Activated T-helper 1 cell treated with anti-CD3 and anti-CD28 coated beads, Interleukin-12 subunit alpha, Interleukin-12 subunit beta, Interleukin-2, Interleukin-4 antibody, amounts not matched to agents 30 ng/mL and 10 ng/mL and 1 ng/mL, durations not matched to agents 14 hours and 24 hours and 36 hours (primary cell): ENCODE results near the gene EYS. TPM values are rescaled to one million over a fixed set of nuclear protein-coding genes. Genes with fewer than 3 reads are reported as not detected.

Experiments
- DNase-seq: peaks from one replicate; pipeline ENCODE4 v3.0.0; 2021; ENCODE audit warnings: low spot score
- H3K27ac Mint-ChIP-seq: one replicate; pipeline ENCODE4 v1.8.0; 2021; ENCODE audit warnings: mild to moderate bottlenecking, mixed read lengths
- H3K27me3 Mint-ChIP-seq: one replicate; pipeline ENCODE4 v1.8.0; 2022; ENCODE audit warnings: mild to moderate bottlenecking, moderate library complexity, mixed read lengths; ENCODE audit not compliant: insufficient read depth
- H3K36me3 Mint-ChIP-seq: one replicate; pipeline ENCODE4 v1.8.0; 2021; ENCODE audit warnings: low read depth, mixed read lengths
- H3K4me1 Mint-ChIP-seq: one replicate; pipeline ENCODE4 v1.8.0; 2021; ENCODE audit warnings: low read depth, mixed read lengths
- H3K4me3 Mint-ChIP-seq: one replicate; pipeline ENCODE4 v1.8.0; 2021; ENCODE audit warnings: mild to moderate bottlenecking, moderate library complexity, mixed read lengths
- H3K9me3 Mint-ChIP-seq: one replicate; pipeline ENCODE4 v1.8.0; 2021; ENCODE audit warnings: mixed read lengths
- intact Hi-C: fragments of 100-400 bp; cut with micrococcal nuclease; formaldehyde crosslinking; loops from one replicate; pipeline ENCODE4 v1.15.1; 2024
- total RNA-seq: library from RNA; stranded (reverse); gene quantifications from 2 replicates; pipeline ENCODE4 v1.2.3, GENCODE V29; 2022

Gene EYS
- total RNA-seq, 1 donor from 2014 or later, result not detected

DNA sequence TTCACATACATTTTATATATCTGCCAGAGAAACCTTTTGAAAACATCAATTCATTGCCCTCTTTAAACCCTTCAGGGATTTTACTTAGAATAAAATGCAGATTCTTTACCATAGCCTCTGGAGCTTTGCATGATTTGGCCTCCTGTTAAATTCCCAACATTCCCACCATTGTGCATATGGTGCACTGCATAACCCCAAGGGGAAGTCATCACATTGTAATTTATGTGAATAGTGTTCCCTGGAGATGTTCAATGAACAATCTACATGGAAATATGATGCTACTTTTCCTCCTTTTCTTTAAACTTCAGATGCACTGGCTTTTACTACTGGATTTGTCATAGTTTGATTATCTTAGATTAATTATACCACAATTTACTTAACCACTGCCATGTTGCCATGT is 1976.7 kb downstream of the EYS start:
- Mint-ChIP-seq H3K27me3 (no peaks in the 10 kb centered on the region), H3K36me3 (peaks cover 2% of the 10 kb centered on the region), H3K9me3 (peaks cover 6% of the 10 kb centered on the region), H3K4me3 (no peak overlapping the region), H3K4me1 (no peaks in the 10 kb centered on the region), H3K27ac (no peak overlapping the region)
- DNase-seq, result no peak
- intact Hi-C loops, result no loop called here

DNA sequence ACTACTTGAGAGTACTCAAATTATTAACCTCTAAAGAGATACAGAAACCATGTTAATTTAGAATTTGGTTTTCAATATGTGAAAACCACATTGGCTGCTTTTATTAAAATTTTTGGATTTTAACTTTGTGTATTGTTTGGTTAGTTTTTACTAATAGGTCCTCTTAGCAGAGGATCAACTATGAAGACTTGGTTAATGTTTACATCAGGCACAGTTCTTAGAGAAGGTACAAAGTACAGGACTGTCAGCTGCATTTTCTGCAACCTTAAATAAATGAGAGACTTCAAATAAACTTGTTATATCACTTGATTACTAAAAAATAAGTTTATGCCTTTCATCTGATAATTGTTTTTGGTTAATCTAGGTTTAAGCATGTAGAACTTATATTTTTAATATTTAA is 1982.3 kb downstream of the EYS start:
- Mint-ChIP-seq H3K36me3 (no peaks in the 10 kb centered on the region), H3K27me3 (no peaks in the 10 kb centered on the region), H3K9me3 (no peaks in the 10 kb centered on the region), H3K27ac (no peak overlapping the region), H3K4me3 (no peak overlapping the region), H3K4me1 (no peaks in the 10 kb centered on the region)
- intact Hi-C loops, result no loop called here
- DNase-seq, result no peak

DNA sequence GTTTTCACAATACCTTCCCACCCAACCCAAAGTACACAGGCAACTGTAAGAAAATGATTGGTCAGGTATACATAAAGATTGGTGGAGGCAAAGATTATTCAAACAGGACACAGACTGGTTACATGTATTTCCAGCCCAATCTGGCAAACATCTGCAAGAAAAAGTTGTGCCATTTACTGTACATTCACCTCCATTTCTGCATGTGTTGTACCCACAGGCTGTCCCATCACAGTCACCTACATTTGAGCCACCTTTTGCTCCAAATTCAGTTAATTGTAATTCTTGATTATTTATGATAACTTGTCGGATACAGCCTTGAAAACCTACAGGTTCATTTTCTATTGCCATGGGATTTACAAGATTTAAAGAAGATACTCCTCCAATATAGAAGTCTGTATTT is 1985.8 kb downstream of the EYS start:
- Mint-ChIP-seq H3K4me3 (no peak overlapping the region), H3K27ac (no peak overlapping the region)
- intact Hi-C loops, result no loop called here

DNA sequence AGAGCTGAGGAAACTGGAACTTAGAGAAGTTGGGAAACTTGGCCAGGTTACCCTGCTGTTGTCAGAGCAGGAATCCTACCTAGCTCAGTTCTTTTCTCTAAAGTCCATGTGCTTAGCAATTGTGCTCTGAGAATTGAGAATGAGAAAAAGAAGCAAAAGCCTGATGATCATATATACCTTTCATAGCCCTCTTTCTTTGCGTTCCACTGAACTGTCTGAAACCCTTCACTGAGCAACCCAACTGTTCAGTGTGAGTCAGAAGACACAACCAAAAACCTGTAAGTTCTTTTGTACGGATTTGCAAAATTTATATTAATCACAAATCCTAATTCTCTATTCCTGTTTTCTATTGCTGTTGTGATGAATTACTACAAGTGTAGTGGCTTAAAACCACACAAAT is 1990.9 kb downstream of the EYS start:
- Mint-ChIP-seq H3K36me3 (peaks cover 24% of the 10 kb centered on the region), H3K27ac (no peak overlapping the region), H3K9me3 (no peaks in the 10 kb centered on the region), H3K27me3 (no peaks in the 10 kb centered on the region), H3K4me1 (peaks cover 5% of the 10 kb centered on the region), H3K4me3 (no peak overlapping the region)
- intact Hi-C loops, result no loop called here
- DNase-seq, result no peak

More for the DNA sequence above, 1985.8 kb downstream of the EYS start:
- Mint-ChIP-seq H3K27me3 (no peaks in the 10 kb centered on the region), H3K4me1 (no peaks in the 10 kb centered on the region), H3K36me3 (peaks cover 3% of the 10 kb centered on the region), H3K9me3 (no peaks in the 10 kb centered on the region)
- no peak for DNase-seq

DNA sequence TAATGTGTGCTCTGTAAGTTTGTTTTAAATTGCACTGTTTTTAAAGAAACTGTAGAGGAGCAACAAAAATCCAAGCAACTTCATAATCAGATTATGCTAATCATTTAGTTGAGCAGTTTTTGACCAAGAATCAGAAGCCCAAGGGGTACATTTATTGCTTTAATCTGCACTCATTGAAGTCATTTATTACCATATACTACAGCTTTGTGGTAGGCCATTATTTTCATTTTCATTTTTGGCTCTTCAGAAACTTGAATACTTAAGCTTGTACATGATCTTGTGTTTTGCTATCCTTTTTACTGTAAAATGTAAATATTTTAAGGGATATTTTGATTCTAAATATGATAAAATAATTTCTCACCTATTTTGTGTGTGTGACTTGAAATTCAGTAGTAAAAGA is 1992.9 kb downstream of the EYS start:
- Mint-ChIP-seq H3K9me3 (no peaks in the 10 kb centered on the region), H3K27me3 (no peaks in the 10 kb centered on the region), H3K27ac (no peak overlapping the region), H3K36me3 (peaks cover 37% of the 10 kb centered on the region), H3K4me1 (peaks cover 5% of the 10 kb centered on the region), H3K4me3 (no peak overlapping the region)
- intact Hi-C loops, result loop anchor here (5.0 kb wide), 1 partner anchor 137 kb away; no protein-coding TSS in a partner anchor
- DNase-seq, result no peak

DNA sequence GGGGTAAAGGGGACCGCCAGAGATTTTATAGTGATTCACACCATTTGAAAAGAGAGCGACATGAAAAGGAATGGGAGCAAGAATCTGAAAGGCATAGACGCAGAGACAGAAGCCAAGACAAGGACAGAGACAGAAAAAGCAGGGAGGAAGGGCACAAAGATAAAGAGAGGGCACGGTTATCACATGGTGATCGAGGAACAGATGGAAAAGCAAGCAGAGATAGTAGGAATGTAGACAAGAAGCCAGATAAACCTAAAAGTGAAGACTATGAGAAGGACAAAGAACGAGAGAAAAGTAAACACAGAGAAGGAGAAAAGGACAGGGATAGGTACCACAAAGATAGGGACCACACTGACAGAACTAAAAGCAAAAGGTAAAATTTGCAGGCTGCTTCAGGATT is 1993.7 kb downstream of the EYS start:
- DNase-seq, result no peak
- Mint-ChIP-seq H3K4me1 (peaks cover 5% of the 10 kb centered on the region), H3K4me3 (no peak overlapping the region), H3K27ac (no peak overlapping the region), H3K36me3 (peaks cover 40% of the 10 kb centered on the region), H3K9me3 (no peaks in the 10 kb centered on the region), H3K27me3 (no peaks in the 10 kb centered on the region)
- intact Hi-C loops, result loop anchor here (5.0 kb wide), 1 partner anchor 136 kb away; no protein-coding TSS in a partner anchor

DNA sequence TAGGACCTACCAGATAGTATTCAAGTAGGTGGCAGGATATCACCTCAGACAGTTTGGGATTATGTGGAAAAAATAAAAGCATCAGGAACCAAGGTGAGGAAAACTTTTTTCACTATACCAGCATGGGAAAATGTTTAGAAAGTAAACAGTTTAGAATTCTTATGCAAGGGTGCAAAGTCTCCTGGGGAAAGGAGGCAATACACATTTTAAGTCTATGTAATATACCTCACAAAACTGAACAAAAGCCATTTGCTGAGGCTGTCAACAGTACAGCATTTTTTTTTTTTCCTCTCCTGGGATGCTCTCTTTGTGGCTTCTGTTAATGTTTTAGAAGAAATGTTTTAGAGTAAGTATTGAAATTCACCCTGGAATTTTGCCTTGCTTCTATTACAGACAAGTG is 1997.9 kb downstream of the EYS start:
- intact Hi-C loops, result no loop called here
- Mint-ChIP-seq H3K4me1 (peaks cover 27% of the 10 kb centered on the region), H3K4me3 (no peak overlapping the region), H3K27me3 (no peaks in the 10 kb centered on the region), H3K27ac (no peak overlapping the region), H3K36me3 (peaks cover 55% of the 10 kb centered on the region), H3K9me3 (no peaks in the 10 kb centered on the region)
- DNase-seq, result no peak

DNA sequence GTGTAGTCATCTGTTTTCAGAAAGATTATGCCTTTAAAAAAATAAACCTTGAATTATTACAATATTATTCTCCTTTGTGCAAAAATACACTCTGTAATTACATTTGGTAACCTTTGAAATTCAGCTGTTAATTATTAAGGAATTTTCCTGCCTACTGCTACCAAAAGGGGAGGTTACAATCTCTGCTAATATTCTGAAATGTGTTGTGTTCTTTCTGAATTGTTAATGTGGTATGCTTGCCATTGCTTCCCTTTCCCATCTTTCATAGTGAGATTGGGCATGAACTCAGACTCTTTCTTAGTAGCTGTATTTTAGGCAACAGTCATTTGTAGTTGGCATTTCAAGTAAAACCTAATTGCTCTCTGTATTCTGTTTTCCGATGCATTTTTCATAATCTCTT is 1998.4 kb downstream of the EYS start:
- Mint-ChIP-seq H3K27ac (no peak overlapping the region), H3K4me3 (no peak overlapping the region), H3K4me1 (peaks cover 27% of the 10 kb centered on the region), H3K9me3 (no peaks in the 10 kb centered on the region), H3K36me3 (peaks cover 55% of the 10 kb centered on the region), H3K27me3 (no peaks in the 10 kb centered on the region)
- no peak for DNase-seq
- intact Hi-C loops, result no loop called here

DNA sequence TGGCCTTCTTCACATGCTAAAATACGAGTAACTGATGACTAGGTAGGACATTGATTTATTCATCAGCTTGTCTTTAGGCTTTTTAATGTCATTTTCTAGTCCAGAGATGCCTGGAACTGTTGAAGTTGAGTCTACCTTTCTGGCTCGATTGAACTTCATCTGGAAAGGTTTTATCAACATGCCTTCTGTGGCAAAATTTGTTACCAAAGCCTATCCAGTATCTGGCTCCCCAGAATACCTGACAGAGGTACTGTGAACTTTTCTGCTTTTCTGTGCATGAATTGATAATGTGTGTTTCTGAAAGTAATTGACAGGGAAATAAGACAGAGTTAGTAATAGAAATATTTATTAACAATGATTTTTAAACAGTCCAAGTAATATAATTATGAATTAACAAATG is 2000.4 kb downstream of the EYS start:
- Mint-ChIP-seq H3K27me3 (no peaks in the 10 kb centered on the region), H3K4me1 (peaks cover 23% of the 10 kb centered on the region), H3K36me3 (peaks cover 43% of the 10 kb centered on the region), H3K4me3 (no peak overlapping the region), H3K27ac (no peak overlapping the region), H3K9me3 (no peaks in the 10 kb centered on the region)
- intact Hi-C loops, result no loop called here
- DNase-seq, result no peak

DNA sequence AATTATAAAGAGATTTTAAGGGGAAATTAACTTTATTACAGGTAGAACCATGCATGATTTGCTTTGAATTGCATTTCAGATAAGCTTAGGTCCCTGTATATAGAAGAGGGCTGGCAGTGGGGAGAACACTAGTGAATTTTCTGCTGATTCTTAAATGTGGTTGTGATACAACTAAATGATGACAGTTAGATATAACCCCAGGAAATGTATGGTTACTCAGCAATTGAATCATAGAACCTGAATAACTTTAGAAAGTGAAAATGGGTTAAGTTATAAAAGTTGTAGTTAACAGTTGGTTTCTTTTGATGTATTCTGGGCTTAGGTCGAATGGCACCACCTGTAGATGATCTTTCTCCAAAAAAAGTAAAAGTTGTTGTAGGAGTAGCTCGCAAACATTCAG is 2001.3 kb downstream of the EYS start:
- H3K4me3 Mint-ChIP-seq, result no peak overlapping the region
- H3K27me3 Mint-ChIP-seq, result no peaks in the 10 kb centered on the region
- intact Hi-C loops, result no loop called here
- no peaks in the 10 kb centered on the region for H3K9me3 Mint-ChIP-seq
- no peak overlapping the region for H3K27ac Mint-ChIP-seq
- H3K4me1 Mint-ChIP-seq, result peaks cover 23% of the 10 kb centered on the region
- no peak for DNase-seq
- H3K36me3 Mint-ChIP-seq, result peaks cover 39% of the 10 kb centered on the region

DNA sequence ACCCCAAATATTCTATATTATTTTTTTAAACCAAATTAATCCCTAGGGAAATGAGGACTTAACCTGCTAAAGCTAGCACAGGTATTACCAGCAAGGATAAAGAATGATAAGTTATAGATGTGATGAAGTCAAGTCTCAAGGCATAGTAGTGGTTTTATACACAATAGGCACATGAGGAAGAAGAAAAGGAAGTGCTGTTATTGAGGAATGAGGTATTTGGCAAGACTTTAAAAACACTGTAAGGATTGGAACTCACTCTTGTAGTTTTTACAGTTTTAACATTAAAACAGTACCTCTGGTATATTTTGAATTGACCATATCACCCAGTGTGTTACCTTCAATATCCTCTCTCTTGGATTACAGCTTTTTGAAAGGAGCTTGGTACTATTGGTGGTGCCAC is 2016.8 kb downstream of the EYS start:
- Mint-ChIP-seq H3K4me3 (no peak overlapping the region), H3K36me3 (peaks cover 8% of the 10 kb centered on the region), H3K9me3 (no peaks in the 10 kb centered on the region), H3K27me3 (no peaks in the 10 kb centered on the region), H3K4me1 (peaks cover 17% of the 10 kb centered on the region), H3K27ac (no peak overlapping the region)
- DNase-seq, result no peak
- intact Hi-C loops, result no loop called here

DNA sequence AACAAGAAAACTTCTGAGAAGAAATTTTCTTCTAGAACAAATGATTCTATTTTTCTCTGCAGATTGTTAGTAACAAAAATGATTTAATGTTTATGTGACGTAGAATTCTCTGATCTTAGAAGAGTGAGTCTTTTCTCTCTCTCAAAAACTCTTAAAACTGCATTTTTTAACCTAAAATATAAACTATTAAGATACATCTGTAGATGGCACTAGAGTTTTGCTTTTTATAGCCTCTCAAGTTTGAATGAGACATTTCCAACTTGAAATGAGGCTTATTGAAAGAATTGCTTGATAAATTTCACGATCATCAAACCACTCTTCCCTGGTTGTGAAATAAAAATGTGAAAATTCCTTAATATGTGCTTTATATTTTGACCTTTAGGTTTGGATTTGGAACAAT is 2017.6 kb downstream of the EYS start:
- intact Hi-C loops, result no loop called here
- Mint-ChIP-seq H3K9me3 (no peaks in the 10 kb centered on the region), H3K4me1 (peaks cover 24% of the 10 kb centered on the region), H3K36me3 (peaks cover 11% of the 10 kb centered on the region), H3K4me3 (no peak overlapping the region), H3K27ac (no peak overlapping the region), H3K27me3 (no peaks in the 10 kb centered on the region)
- no peak for DNase-seq

DNA sequence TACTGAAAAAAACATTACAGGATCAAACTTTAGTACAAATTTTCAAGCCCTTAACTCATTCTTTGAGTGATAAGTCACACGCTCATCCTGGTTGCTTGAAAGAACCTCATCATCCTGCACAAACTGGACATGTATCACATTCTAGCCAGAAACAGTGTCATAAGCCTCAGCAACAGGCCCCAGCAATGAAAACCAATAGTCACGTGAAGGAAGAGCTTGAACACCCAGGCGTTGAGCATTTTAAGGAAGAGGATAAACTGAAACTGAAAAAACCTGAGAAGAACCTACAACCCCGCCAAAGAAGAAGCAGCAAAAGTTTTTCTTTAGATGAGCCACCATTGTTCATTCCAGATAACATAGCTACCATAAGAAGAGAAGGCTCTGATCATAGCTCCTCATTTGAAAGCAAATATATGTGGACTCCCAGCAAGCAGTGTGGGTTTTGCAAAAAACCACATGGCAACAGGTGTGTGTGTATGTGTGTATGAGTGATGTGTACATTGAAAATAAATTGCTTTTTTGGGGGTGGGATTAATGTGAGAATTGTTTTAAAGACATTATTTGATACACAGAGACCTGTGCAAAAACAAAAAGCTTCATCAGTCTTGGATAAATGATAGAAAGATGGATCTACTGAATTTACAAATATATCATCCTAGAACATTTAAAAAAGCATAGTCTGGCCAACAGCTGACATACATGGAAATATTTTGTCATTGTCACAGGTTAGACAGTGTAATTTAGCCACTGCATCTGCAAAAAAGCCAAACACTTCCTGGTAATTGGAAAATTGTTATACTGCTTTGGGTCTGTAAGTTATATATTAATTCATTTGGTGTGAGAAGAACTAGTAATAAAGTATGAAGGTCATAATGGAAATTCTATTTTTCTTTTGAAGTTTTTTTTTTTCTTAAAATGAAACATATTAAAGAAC is 2021.3 kb downstream of the EYS start:
- intact Hi-C loops, result loop anchor here (2.0 kb wide), 1 partner anchor 49 kb away; no protein-coding TSS in a partner anchor
- no peaks in the 10 kb centered on the region for H3K27me3 Mint-ChIP-seq
- H3K27ac Mint-ChIP-seq, result no peak overlapping the region
- H3K4me3 Mint-ChIP-seq, result no peak overlapping the region
- peaks cover 23% of the 10 kb centered on the region for H3K36me3 Mint-ChIP-seq
- H3K9me3 Mint-ChIP-seq, result no peaks in the 10 kb centered on the region
- no peak for DNase-seq
- peaks cover 32% of the 10 kb centered on the region for H3K4me1 Mint-ChIP-seq
